Epidermal melanocyte (primary cell): ENCODE data around the gene AGAP3.

ENCODE experiments used
- DNase-seq: peaks from one replicate; pipeline ENCODE4 v3.0.0; 2011; ENCODE audit warnings: low spot score; ENCODE audit not compliant: insufficient read length

Gene AGAP3

GRCh38 chr7:151134743-151135524 lies 48.7 kb downstream of the AGAP3 start:
- no peak for DNase-seq

GRCh38 chr7:151135525-151135845 lies 49.2 kb downstream of the AGAP3 start:
- DNase-seq = no peak

DNA sequence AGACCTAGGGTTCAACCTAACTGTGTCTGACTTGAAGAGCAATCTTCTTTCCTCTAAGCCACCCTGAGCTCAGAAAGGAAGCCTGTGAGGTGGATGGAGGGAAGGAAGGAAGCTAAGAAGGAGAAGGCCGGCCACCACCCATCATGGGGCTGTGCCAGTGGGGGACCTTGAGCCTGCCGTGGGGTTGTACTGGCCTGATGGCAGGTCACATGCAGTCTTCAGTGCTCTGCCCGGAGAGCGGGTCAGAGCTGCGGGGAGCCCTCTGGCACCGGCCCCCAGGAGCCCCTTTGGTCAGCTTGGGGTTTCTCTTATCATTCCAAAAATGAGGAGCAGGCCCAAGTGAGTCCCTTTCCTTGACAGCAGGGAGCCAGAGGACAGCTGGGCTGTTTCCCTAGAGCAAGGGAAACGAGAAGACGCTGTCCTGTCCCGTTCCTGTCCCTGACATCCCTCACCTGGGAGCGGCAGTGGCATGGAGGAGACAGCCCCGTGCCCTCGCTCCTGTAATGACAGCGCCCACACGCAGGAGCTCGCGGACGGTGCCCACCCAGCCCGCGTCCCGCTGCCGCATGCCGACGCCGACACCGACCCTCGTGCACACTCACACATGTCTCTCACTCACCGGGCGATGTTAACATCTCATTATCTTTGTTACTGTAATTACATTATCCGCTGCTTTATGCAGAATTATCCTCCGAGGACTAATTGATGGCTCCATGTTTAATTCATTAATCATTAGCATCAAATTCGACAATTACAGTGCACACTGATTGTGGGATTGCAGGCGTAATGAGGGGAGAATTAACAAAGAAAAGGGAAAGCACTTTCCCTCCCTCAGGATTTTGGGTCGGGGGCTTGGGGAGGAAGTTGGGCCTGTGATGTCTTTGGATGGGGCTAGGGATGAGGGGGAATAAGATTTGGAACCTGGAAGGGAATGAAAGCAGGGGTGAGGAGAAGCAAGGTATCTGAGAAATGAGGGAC lies 49.9 kb downstream of the AGAP3 start:
- no peak for DNase-seq

DNA sequence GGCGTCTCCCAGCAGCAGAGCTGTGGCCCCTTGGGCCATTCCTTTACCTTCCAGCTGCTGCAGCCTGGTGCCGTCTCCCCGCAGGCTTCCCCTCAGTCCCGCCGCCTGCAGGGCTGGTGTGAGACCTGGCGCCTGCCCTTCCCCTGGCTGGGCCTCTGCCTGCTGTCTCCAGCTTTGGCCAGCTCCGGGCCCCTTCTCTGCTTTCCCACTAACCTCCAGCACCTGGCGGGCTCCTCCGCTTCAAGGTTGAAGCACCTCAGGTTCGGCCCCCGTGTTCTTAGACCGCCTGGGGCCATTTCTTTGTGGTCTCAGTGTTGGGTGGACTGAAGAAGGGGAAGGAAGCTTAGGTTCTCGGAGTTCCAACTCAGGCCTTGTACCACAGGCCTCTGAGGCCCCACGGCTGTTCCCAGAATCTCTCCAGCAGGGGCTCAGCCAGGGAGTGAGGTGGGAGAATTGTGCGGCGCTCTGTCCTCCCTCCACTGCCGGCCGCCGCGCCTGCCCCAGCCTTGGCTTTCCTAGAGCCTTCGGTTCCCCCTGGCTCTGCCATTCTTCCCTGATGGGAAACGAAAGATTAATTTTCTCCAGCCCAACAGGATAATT lies 50.9 kb downstream of the AGAP3 start:
- DNase-seq = no peak

GRCh38 chr7:151137791-151138152 lies 51.5 kb downstream of the AGAP3 start:
- DNase-seq = no peak

- DNase-seq = no peak
Measured at GRCh38 chr7:151138153-151138851, 52.0 kb downstream of the AGAP3 start.

DNA sequence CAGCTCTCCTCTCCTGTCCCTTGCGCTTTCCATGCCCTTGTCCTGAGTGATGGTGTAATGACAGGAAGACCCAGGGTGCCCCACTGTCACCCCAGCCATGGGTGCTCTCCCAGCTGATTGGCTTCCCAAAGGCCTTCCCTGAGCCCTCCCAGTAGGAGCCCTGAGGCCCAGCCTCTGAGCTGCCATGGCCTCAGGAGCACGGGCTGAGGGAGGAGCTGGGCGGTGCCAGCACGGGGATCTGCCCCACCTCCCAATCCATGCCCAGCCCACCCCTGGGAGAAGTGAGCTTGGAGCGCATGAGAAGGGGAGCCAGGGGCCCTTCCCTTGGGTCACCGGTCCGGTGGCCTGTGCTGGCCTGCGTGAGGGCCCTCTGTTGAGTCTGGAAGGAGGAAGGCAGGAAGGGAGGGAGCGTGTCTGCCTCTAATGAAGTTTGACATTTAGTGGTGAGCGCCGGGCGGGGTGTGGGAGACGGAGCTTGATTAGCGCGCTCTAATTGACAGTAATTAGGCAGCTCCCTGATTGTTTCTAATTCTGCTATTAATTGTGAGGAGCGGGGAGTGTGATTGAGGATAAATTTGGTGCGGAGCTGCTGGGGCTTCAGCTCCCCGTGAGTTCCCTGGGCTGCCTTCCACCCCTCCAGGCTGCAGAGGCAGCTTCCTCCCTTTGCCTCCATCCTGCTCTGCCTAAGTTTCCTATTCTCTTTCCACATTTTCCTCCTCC lies 53.0 kb downstream of the AGAP3 start:
- DNase-seq = no peak

GRCh38 chr7:151139791-151140190 lies 53.5 kb downstream of the AGAP3 start:
- no peak for DNase-seq

GRCh38 chr7:151140826-151141225 lies 54.6 kb downstream of the AGAP3 start:
- no peak for DNase-seq

DNA sequence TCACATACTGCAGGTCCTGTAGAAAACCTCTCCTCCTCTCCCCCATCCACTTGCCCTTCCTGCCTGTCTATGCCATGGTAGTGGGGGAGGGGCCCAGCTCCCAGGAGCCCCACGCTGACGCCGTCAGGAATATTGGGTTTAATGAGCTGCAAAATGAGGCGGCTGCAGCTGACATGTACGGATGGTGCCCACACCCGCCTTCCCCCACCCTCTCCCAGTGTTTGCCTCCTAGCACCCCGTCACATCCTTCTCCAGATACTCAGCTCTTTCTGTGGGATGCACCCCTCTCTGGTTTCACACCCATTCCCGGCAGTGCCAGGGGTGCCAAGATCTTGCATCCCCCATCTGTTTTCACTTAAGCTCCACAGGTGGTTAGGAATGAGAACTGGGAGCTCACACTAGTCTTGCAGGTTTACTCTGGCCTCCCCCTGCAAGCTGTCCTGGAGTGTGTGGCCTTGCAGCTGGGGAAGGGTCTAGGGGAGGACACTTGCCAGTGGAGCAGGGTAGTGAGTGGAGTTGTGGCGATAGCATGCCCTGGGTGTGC lies 55.1 kb downstream of the AGAP3 start:
- no peak for DNase-seq

DNA sequence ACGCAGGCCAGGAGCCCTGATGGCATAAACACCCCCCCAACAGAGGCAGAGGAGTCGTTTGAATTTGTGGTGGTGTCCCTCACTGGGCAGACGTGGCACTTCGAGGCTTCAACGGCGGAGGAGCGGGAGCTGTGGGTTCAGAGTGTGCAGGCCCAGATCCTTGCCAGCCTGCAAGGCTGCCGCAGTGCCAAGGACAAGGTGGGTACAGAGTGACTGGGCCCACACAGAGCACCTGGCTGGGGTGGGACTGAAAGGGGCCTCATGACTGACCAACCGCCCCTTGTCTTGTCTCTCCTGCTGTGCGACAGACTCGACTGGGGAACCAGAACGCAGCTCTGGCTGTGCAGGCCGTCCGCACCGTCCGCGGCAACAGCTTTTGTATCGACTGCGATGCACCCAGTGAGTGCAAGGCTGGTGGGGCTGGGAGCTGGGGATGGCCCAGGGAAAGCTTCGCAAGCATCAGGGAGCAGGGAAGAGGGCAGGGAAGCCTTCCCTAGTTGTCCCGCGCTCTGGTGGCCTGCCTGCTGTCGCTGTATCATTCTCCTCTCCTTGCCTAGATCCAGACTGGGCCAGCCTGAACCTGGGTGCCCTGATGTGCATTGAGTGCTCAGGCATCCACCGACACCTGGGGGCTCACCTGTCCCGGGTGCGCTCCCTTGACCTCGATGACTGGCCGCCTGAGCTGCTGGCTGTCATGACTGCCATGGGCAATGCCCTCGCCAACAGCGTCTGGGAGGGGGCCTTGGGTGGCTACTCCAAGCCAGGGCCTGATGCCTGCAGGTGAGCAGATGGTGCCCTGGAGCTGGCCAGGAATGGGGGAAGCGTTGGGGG lies 55.8 kb downstream of the AGAP3 start:
- DNase-seq = no peak

DNA sequence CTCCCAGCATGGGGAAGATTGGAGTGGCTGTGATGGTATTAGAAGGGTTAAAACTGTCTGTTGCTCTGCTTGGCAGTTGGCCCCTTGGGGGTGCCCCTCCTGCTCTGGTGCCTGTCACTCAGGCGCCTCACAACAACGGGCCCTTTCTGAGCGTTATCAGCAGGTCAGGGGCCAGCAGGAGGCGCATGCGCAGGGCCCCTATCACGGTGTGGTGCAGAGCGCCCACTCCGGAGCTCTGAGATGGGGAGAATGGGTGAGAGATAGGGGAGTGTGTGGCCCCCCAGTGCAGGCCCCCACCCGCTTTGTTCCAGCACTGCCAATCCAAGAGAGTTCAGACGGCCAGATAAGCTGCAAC lies 56.4 kb downstream of the AGAP3 start:
- no peak for DNase-seq

DNA sequence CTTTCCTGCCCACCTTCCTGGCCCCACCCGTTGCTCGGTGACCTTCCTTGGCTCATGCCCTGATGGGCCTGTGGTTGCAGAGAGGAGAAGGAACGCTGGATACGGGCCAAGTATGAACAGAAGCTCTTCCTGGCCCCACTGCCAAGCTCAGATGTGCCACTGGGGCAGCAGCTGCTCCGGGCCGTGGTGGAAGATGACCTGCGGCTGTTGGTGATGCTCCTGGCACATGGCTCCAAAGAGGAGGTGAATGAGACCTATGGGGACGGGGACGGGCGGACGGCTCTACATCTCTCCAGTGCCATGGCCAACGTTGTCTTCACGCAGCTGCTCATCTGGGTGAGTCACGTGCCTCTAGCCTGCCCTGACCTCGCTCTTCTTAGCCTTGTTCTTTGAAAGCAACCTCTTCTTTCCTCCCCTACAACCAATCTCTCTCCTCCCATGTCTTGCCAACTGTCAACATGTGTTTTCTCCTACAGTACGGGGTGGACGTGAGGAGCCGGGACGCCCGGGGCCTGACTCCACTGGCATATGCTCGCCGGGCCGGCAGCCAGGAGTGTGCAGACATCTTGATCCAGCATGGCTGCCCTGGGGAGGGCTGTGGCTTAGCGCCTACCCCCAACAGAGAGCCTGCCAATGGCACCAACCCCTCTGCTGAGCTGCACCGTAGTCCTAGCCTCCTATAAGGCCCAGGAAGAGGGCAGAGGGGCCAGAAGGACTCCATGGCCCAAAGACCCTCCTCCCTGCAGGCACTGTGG lies 57.2 kb downstream of the AGAP3 start:
- DNase-seq = no peak

- DNase-seq = no peak
Measured at GRCh38 chr7:151144387-151144786, 58.1 kb downstream of the AGAP3 start.

DNA sequence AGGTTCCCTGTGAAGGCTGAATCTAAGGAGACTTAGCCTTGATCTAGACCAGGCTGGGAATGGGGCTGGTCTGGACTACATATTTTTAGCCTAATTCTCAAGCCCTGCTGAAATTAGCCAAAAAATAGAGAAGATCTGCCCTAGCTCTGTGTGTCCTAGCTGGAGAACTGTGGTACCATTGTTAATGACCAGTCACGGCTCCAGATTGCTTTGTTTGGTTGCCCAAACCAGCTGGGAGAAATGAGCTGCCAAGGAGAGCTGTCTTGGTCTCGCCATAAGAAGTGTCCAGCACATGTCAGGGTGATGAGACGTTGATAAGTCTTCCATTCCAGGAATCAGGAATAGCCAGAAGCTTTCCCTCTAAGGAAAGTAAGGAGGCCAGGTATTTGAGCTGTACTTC lies 60.5 kb downstream of the AGAP3 start:
- DNase-seq = no peak

DNA sequence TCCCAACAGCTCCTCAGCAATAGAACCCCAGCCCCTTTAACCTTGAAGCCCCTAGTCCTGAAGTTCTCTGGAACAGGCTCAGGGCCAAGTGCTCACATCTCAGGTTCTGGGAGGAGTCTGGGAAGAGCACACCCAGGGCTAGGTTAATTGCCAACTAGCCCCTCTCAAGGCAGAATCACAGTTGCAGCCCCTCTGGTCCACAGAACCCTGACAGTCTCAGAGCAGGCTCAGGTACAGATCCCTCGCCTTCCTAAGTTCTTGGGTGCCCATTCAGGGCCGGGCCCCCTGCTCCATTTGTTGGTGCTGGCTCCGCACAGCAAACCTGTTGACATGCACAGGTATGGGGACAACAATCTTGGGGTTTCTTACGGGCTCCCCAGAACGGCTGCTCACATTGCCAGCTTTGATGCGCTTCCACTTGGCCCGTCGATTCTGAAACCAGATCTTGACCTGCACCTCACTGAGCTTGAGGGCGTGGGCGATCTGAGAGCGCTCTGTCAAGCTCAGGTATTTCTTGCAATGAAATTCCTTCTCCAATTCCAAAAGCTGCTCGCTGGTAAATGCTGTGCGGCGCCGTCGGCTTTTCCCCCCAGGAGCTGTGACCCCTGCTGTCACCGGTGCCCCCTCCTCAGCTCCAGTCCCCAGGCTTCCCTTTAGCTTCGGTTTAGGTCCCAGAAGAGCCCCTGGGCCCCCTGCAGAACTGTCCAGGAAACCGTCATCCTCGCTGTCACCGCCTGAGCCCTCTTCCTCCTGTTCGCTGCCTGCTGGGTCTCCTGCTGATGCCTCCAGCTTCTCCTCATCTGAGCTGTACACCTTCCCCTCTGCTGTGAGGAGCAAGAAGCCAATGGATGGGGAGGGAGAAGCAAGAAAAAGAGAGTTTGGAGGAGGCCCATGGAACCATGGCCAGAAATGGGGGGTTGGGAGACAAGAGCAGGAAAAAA lies 62.3 kb downstream of the AGAP3 start:
- DNase-seq = no peak

DNA sequence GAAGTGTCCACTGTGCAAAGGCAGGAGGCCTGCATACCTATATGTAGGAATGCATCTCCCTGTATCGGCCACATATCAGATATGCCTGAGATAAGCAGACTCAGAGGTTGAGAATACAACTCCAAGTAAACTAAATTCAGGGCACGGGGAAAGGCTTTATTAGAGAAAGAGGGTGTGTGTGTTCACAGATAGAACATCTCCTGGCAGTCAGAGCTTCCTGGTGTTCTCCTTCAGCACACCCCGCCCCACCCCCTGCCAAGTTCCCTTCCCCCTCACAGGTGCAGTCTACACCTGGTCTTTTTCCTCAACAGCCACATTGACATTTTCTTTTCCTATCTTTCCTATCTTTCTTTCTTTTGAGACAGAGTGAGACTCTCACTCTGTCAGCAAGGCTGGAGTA lies 64.1 kb downstream of the AGAP3 start:
- DNase-seq = no peak
